H1 (cell line): ENCODE results near the gene SPACA4. TPM values are rescaled to one million over a fixed set of nuclear protein-coding genes. Genes with fewer than 3 reads are reported as not detected.

ENCODE experiments used
- CTCF ChIA-PET: fragments of 300-600 bp; sonication (Branson Sonifier 250); formaldehyde crosslinking; loops from one replicate; lab custom pipeline; 2021; ENCODE audit not compliant: partially characterized antibody; lab: Charles Lee
- POLR2A ChIA-PET: fragments of 300-600 bp; sonication (Branson Sonifier 250); formaldehyde crosslinking; loops from one replicate; lab custom pipeline; 2021; ENCODE audit warnings: inconsistent platforms; ENCODE audit not compliant: partially characterized antibody; lab: Charles Lee
- DNase-seq, 2 experiments: peaks; one replicate each; pipeline versions ENCODE4 v3.0.0 to v3.0.0-alpha.2; 2010 to 2022; ENCODE audit warnings: low spot score in 2 of 2, low read depth in 1 of 2, mixed read lengths in 1 of 2
- FAIRE-seq: peaks from 2 replicates; lab custom pipeline; 2011; peaks lifted over from hg19 to GRCh38; lab: Jason Lieb, UNC
- H2AFZ ChIP-seq: 2 replicates; pipeline ENCODE4 v1.8.1; 2012; ENCODE audit warnings: low read length, inconsistent platforms
- H2AK5ac ChIP-seq: 2 replicates; pipeline ENCODE4 v1.6.1; 2013; ENCODE audit warnings: low read depth, low read length
- H2BK120ac ChIP-seq: replicated peaks from 2 replicates; pipeline ENCODE3; 2013; ENCODE audit warnings: low read depth, low read length, inconsistent platforms
- H2BK12ac ChIP-seq: 2 replicates; pipeline ENCODE4 v1.6.1; 2013; ENCODE audit warnings: low read depth, low read length
- H2BK15ac ChIP-seq: 2 replicates; pipeline ENCODE4 v1.6.1; 2013; ENCODE audit warnings: low read length
- H2BK20ac ChIP-seq: 2 replicates; pipeline ENCODE4 v1.6.1; 2013; ENCODE audit warnings: low read length
- H2BK5ac ChIP-seq: 2 replicates; pipeline ENCODE4 v1.6.1; 2013; ENCODE audit warnings: low read depth, low read length
- H3K14ac ChIP-seq: 2 replicates; pipeline ENCODE4 v1.6.1; 2013; ENCODE audit warnings: inconsistent platforms; ENCODE audit not compliant: insufficient read length
- H3K18ac ChIP-seq: 2 replicates; pipeline ENCODE4 v1.6.1; 2013; ENCODE audit warnings: low read length; ENCODE audit errors: extremely low read depth
- H3K23ac ChIP-seq: 2 replicates; pipeline ENCODE4 v1.6.1; 2013; ENCODE audit warnings: inconsistent platforms; ENCODE audit not compliant: insufficient read length
- H3K23me2 ChIP-seq: 2 replicates; pipeline ENCODE4 v1.6.1; 2013; ENCODE audit warnings: low read depth, low read length
- H3K27ac ChIP-seq: 2 replicates; pipeline ENCODE4 v1.6.1; 2011; ENCODE audit warnings: low read depth, low read length, inconsistent platforms
- H3K27me3 ChIP-seq, 4 experiments: replicated peaks in 1 of 4; 1 replicate in 1 of 4; 2 replicates in 3 of 4; pipeline versions ENCODE4 v1.6.1 to v1.8.1; 2011 to 2013; ENCODE audit warnings: low read length in 3 of 4, mild to moderate bottlenecking in 3 of 4, inconsistent platforms in 2 of 4, mixed read lengths in 2 of 4, moderate library complexity in 1 of 4; ENCODE audit not compliant: control insufficient read depth in 3 of 4, insufficient read depth in 3 of 4; ENCODE audit errors: extremely low read depth in 1 of 4
- H3K36me3 ChIP-seq, 4 experiments: 2 replicates each; pipeline versions ENCODE4 v1.6.1 to v1.8.1; 2011 to 2013; ENCODE audit warnings: mild to moderate bottlenecking in 4 of 4, low read length in 3 of 4, moderate library complexity in 2 of 4, control low read depth in 1 of 4, inconsistent platforms in 1 of 4; ENCODE audit not compliant: insufficient read depth in 4 of 4, control insufficient read depth in 2 of 4
- H3K4ac ChIP-seq: replicated peaks from 2 replicates; pipeline ENCODE3; 2013; ENCODE audit warnings: low read length, low read depth, mixed read lengths, inconsistent platforms; ENCODE audit not compliant: insufficient read length
- H3K4me1 ChIP-seq, 4 experiments: replicated peaks in 1 of 4; 1 replicate in 1 of 4; 2 replicates in 3 of 4; pipeline versions ENCODE4 v1.6.1 to v1.8.1; 2011 to 2013; ENCODE audit warnings: low read length in 3 of 4, inconsistent platforms in 2 of 4, mixed read lengths in 1 of 4; ENCODE audit not compliant: insufficient read depth in 4 of 4, control insufficient read depth in 3 of 4
- H3K4me2 ChIP-seq, 2 experiments: 2 replicates each; pipeline versions ENCODE4 v1.6.1 to v1.8.1; 2011 to 2013; ENCODE audit warnings: low read depth in 2 of 2, low read length in 2 of 2, control low read depth in 1 of 2, inconsistent platforms in 1 of 2, mild to moderate bottlenecking in 1 of 2; ENCODE audit not compliant: insufficient read depth in 1 of 2
- H3K4me3 ChIP-seq, 4 experiments: fragments of 200-600, 300-600 bp in 1 of 4; sonication (generic), shearing (Covaris generic), sonication (Bioruptor Twin) in 1 of 4; 2 replicates each; pipeline versions ENCODE4 v1.5.1 to v1.8.1; 2011 to 2016; ENCODE audit warnings: low read length in 4 of 4, low read depth in 3 of 4, control low read depth in 2 of 4, inconsistent platforms in 2 of 4, mild to moderate bottlenecking in 2 of 4, mixed read lengths in 1 of 4, moderate library complexity in 1 of 4; ENCODE audit not compliant: insufficient read depth in 2 of 4; ENCODE audit errors: extremely low read depth in 1 of 4
- H3K56ac ChIP-seq: replicated peaks from 2 replicates; pipeline ENCODE3; 2013; ENCODE audit warnings: low read depth, mild to moderate bottlenecking, mixed read lengths, low read length, inconsistent platforms; ENCODE audit not compliant: insufficient read length
- H3K79me1 ChIP-seq: 2 replicates; pipeline ENCODE4 v1.6.1; 2013; ENCODE audit warnings: low read depth, low read length, control low read depth
- H3K79me2 ChIP-seq, 2 experiments: 2 replicates each; pipeline versions ENCODE4 v1.6.1 to v1.8.1; 2012 to 2013; ENCODE audit warnings: low read length in 2 of 2, mild to moderate bottlenecking in 2 of 2, inconsistent platforms in 1 of 2; ENCODE audit not compliant: insufficient read depth in 2 of 2, control insufficient read depth in 1 of 2
- H3K9ac ChIP-seq, 4 experiments: replicated peaks in 1 of 4; 1 replicate in 1 of 4; 2 replicates in 3 of 4; pipeline versions ENCODE4 v1.6.1 to v1.8.1; 2011 to 2013; ENCODE audit warnings: low read depth in 3 of 4, low read length in 3 of 4, control low read depth in 2 of 4, mild to moderate bottlenecking in 2 of 4, moderate library complexity in 2 of 4, inconsistent platforms in 1 of 4; ENCODE audit errors: extremely low read depth in 1 of 4
- H3K9me3 ChIP-seq, 2 experiments: 2 replicates each; pipeline versions ENCODE4 v1.6.1 to v1.8.1; 2012 to 2013; ENCODE audit warnings: mild to moderate bottlenecking in 2 of 2, moderate library complexity in 2 of 2, control low read depth in 1 of 2, inconsistent platforms in 1 of 2, low read depth in 1 of 2, low read length in 1 of 2, mixed read lengths in 1 of 2; ENCODE audit not compliant: insufficient read depth in 2 of 2
- H4K20me1 ChIP-seq, 2 experiments: replicated peaks in 1 of 2; 2 replicates each; pipeline versions ENCODE3 to v1.8.1; 2011 to 2013; ENCODE audit warnings: inconsistent platforms in 2 of 2, low read length in 2 of 2, mild to moderate bottlenecking in 1 of 2; ENCODE audit not compliant: insufficient read depth in 2 of 2, control insufficient read depth in 1 of 2
- H4K5ac ChIP-seq: 2 replicates; pipeline ENCODE4 v1.6.1; 2013; ENCODE audit warnings: low read length, low read depth, mixed read lengths, inconsistent platforms; ENCODE audit not compliant: insufficient read length
- H4K8ac ChIP-seq: 2 replicates; pipeline ENCODE4 v1.8.0; 2013; ENCODE audit warnings: mild to moderate bottlenecking, moderate library complexity, low read length, inconsistent platforms; ENCODE audit not compliant: insufficient read depth; ENCODE audit errors: extremely low read depth
- H4K91ac ChIP-seq: replicated peaks from 2 replicates; pipeline ENCODE3; 2013; ENCODE audit warnings: low read length, mixed read lengths, inconsistent platforms; ENCODE audit not compliant: insufficient read length
- CBX8 ChIP-seq: fragments of 300-800, 300-1000 bp; sonication (generic); IDR thresholded peaks from 2 replicates; pipeline ENCODE4 v1.7.1; 2016; ENCODE audit warnings: low read depth, low read length, borderline replicate concordance
- CEBPB ChIP-seq: IDR thresholded peaks from 2 replicates; pipeline ENCODE4 v1.6.1; 2012; ENCODE audit warnings: low read depth, low read length
- EZH2 ChIP-seq: fragments of 200-600 bp; sonication (generic); IDR thresholded peaks from 2 replicates; pipeline ENCODE4 v1.7.1; 2012; ENCODE audit warnings: low read depth, mild to moderate bottlenecking, moderate library complexity, low read length, inconsistent platforms; ENCODE audit not compliant: severe bottlenecking
- NANOG ChIP-seq: IDR thresholded peaks from 2 replicates; pipeline ENCODE4 v1.6.1; 2011; ENCODE audit warnings: low read length, low read depth, mild to moderate bottlenecking, inconsistent platforms; ENCODE audit not compliant: insufficient read depth, poor library complexity, severe bottlenecking
- RAD21 ChIP-seq, 2 experiments: IDR thresholded peaks in 1 of 2; conservative IDR thresholded peaks in 1 of 2; 2 replicates each; pipeline ENCODE4 v1.6.1; 2011; ENCODE audit warnings: low read depth in 2 of 2, low read length in 2 of 2, improper control_type of control experiment in 1 of 2, inconsistent platforms in 1 of 2, mild to moderate bottlenecking in 1 of 2, moderate library complexity in 1 of 2
- RXRA ChIP-seq: IDR thresholded peaks from 2 replicates; pipeline ENCODE4 v1.6.1; 2011; ENCODE audit warnings: low read depth, mild to moderate bottlenecking, low read length, moderate library complexity; ENCODE audit not compliant: insufficient read depth
- SIN3A ChIP-seq, 2 experiments: IDR thresholded peaks in 1 of 2; conservative IDR thresholded peaks in 1 of 2; 2 replicates each; pipeline ENCODE4 v1.6.1; 2011 to 2012; ENCODE audit warnings: low read length in 2 of 2, improper control_type of control experiment in 1 of 2, low read depth in 1 of 2, mild to moderate bottlenecking in 1 of 2
- TAF7 ChIP-seq: optimal IDR thresholded peaks from 2 replicates; pipeline ENCODE3; 2011; ENCODE audit warnings: low read depth, mild to moderate bottlenecking, inconsistent platforms, low read length, moderate library complexity, borderline replicate concordance
- WGBS, 2 experiments: shearing (Covaris generic) in 1 of 2; methylation state at CpG; one replicate each; pipeline versions ENCODE4 v1.1.6 to v1.1.7; 2013 to 2015; ENCODE audit warnings: low lambda C conversion rate in 2 of 2, mixed read lengths in 2 of 2, inconsistent platforms in 1 of 2, low coverage in 1 of 2, missing lambda C conversion rate in 1 of 2; ENCODE audit not compliant: insufficient replicate concordance in 2 of 2, insufficient coverage in 1 of 2, insufficient read length in 1 of 2; ENCODE audit errors: extremely low coverage in 1 of 2, missing lambda C conversion rate in 1 of 2; 5-methylcytosine and 5-hydroxymethylcytosine counted together
- polyA plus RNA-seq, 7 experiments: library from polyadenylated mRNA; depleted of rRNA in 3 of 7; stranded (reverse) in 5 of 7; unstranded in 2 of 7; fragments of >200 nt in 5 of 7; fragments of 200-250 nt in 2 of 7; gene quantifications; 1 replicate in 5 of 7; 2 replicates in 1 of 7; 4 replicates in 1 of 7; pipeline versions ENCODE4 v1.2.1 to v1.2.3, GENCODE V29; 2011 to 2013; ENCODE audit warnings: missing spikeins in 2 of 7, mixed read lengths in 2 of 7
- total RNA-seq: library from RNA; stranded (reverse); fragmentation: NEBNext Ultra II Directional; extraction: Animal tissue kit (Norgen Biotek cat#: 25700); gene quantifications from 2 replicates; pipeline ENCODE4 v1.2.1, GENCODE V29; 2021

Gene SPACA4
- total and polyA plus RNA-seq, 2 of the 8 experiments (the other 6 are each of a cell fraction or from before 2014, with no cell fraction given) = not detected

DNA sequence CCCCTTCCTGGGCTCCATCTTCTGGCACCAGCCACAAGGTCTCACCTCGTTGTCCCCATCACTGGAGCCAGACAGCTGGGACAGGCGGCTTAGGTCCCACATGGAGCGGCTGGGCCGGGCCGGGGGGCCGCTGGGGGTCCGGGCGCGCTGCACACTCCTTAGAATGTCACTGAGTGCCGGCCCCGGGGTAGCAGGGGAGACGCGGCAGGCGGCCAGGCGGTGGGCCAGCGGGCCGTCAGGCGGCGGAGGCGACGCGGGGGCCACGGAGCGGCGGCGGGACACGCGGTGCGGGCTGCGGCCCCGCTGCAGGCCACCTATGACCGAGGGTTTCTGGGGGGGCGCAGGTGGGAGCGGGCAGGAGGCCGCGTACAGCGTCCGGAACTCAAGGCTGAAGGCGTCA is 3.1 kb upstream of the SPACA4 start:
- Histone ChIP-seq H3K4me1 (no peaks in the 10 kb centered on the region), H2BK20ac (no peak overlapping the region), H3K4me3 (no peak overlapping the region), H4K91ac (no peak overlapping the region), H3K18ac (no peak overlapping the region), H4K5ac (no peak overlapping the region), H3K4ac (no peak overlapping the region), H3K56ac (no peak overlapping the region), H2AK5ac (no peak overlapping the region), H3K27me3 (no peaks in the 10 kb centered on the region), H3K9ac (no peak overlapping the region), H2BK15ac (no peak overlapping the region), H2BK120ac (no peak overlapping the region), H3K14ac (no peak overlapping the region), H3K79me2 (no peaks in the 10 kb centered on the region), H3K9me3 (no peaks in the 10 kb centered on the region), H3K36me3 (no peaks in the 10 kb centered on the region), H4K20me1 (peaks cover 2% of the 10 kb centered on the region in 2 experiments), H3K23ac (no peak overlapping the region), H2BK12ac (no peak overlapping the region), H3K27ac (no peak overlapping the region), H3K79me1 (no peaks in the 10 kb centered on the region), H3K23me2 (no peaks in the 10 kb centered on the region; the same call in 1 of the 2 replicates), H2BK5ac (no peak overlapping the region), H4K8ac (peak overlapping the region; percentile 79; the same call in 1 of the 2 replicates), H3K4me2 (no peak overlapping the region), H2AFZ (no peak overlapping the region)
- FAIRE-seq (no peak), DNase-seq (no peak)
- ChIA-PET CTCF (interaction anchor here (0.6 to 1.4 kb wide), 3 partner anchors 114 to 935 kb away, joined by 3 to 4 read pairs (median 4); no protein-coding TSS in a partner anchor), POLR2A (interaction anchor here (27.0 kb wide), 1 partner anchor 19 kb away, joined by 788 read pairs; the partner anchor contains the start of genes DBP, FAM83E, RPL18 and SPHK2)
- 93% methylated on average over 39 of the region's 39 CpGs; no CpG with 5 or more reads in 1 of the 2 experiments for WGBS, 2 experiments
- TF ChIP-seq SIN3A (conservative IDR thresholded peaks at IDR 0.05 in 1 of 2, IDR thresholded peaks at IDR 0.05 in 1 of 2; ENCODE audit: low read depth in 1 of 2, low read length in 2 of 2) = no peak
- TF ChIP-seq RXRA = no peak
- TF ChIP-seq TAF7 = no peak
- TF ChIP-seq EZH2 = no peak
- TF ChIP-seq RAD21 (IDR thresholded peaks at IDR 0.05 in 1 of 2, conservative IDR thresholded peaks at IDR 0.05 in 1 of 2; ENCODE audit: low read depth in 2 of 2, low read length in 2 of 2) = no peak
- no peak for TF ChIP-seq NANOG
- TF ChIP-seq CEBPB = no peak
- no peak for TF ChIP-seq CBX8
